A673 (cell line): ENCODE data around the gene CHRM5. TPM values are rescaled to one million over a fixed set of nuclear protein-coding genes. Genes with fewer than 3 reads are reported as not detected.

Experiments
- BruUV-seq: library from RNA; stranded (reverse); fragments of 400-500 nt; replicated peaks from 2 replicates; lab custom pipeline; 2021; lab: Mats Ljungman, UMichigan
- CTCF ChIA-PET: fragments of 300-600 bp; sonication (Branson Sonifier 250); formaldehyde crosslinking; loops from one replicate; lab custom pipeline; 2022; ENCODE audit warnings: antibody characterized with exemption; lab: Charles Lee
- POLR2A ChIA-PET: fragments of 300-600 bp; sonication (Branson Sonifier 250); formaldehyde crosslinking; loops from one replicate; lab custom pipeline; 2022; ENCODE audit warnings: antibody characterized with exemption; ENCODE audit not compliant: low non-redundant PET; lab: Charles Lee
- DNase-seq: peaks from one replicate; pipeline ENCODE4 v3.0.0-alpha.2; 2015; ENCODE audit warnings: low spot score
- H3K27ac ChIP-seq: fragments of 200-600 bp; sonication (generic); 2 replicates; pipeline ENCODE4 v1.5.1; 2016; ENCODE audit warnings: mixed run types, low read depth, mild to moderate bottlenecking, mixed read lengths, antibody characterized with exemption, low read length; ENCODE audit not compliant: poor library complexity, severe bottlenecking
- H3K27me3 ChIP-seq: fragments of 200-600 bp; sonication (generic); replicated peaks from 2 replicates; pipeline ENCODE4 v1.6.1; 2017; ENCODE audit warnings: mixed run types, low read depth, mild to moderate bottlenecking, mixed read lengths, antibody characterized with exemption, low read length; ENCODE audit not compliant: insufficient read depth, poor library complexity
- H3K36me3 ChIP-seq: fragments of 200-600 bp; sonication (generic); 2 replicates; pipeline ENCODE4 v1.6.1; 2016; ENCODE audit warnings: mixed run types, mild to moderate bottlenecking, mixed read lengths, antibody characterized with exemption, low read length; ENCODE audit not compliant: insufficient read depth, poor library complexity, severe bottlenecking
- H3K4me1 ChIP-seq: fragments of 200-600 bp; sonication (generic); 2 replicates; pipeline ENCODE4 v1.6.1; 2017; ENCODE audit warnings: mixed run types, mild to moderate bottlenecking, mixed read lengths, antibody characterized with exemption, low read length; ENCODE audit not compliant: insufficient read depth, poor library complexity, severe bottlenecking
- H3K4me3 ChIP-seq: fragments of 200-600 bp; sonication (generic); 2 replicates; pipeline ENCODE4 v1.5.1; 2016; ENCODE audit warnings: low read depth, mixed run types, mild to moderate bottlenecking, mixed read lengths, low read length; ENCODE audit not compliant: poor library complexity, severe bottlenecking
- H3K9me3 ChIP-seq: fragments of 200-600 bp; sonication (generic); 2 replicates; pipeline ENCODE4 v1.6.1; 2016; ENCODE audit warnings: mixed run types, low read depth, mild to moderate bottlenecking, mixed read lengths, antibody characterized with exemption, low read length; ENCODE audit not compliant: poor library complexity, severe bottlenecking
- CTCF ChIP-seq: fragments of 300-800, 200-600 bp; sonication (generic); conservative IDR thresholded peaks from 2 replicates; pipeline ENCODE4 v1.5.1; 2017; ENCODE audit warnings: low read depth, mild to moderate bottlenecking, antibody characterized with exemption, low read length, moderate library complexity, mixed read lengths
- EZH2 ChIP-seq: fragments of 200-600 bp; sonication (generic); IDR thresholded peaks from 2 replicates; pipeline ENCODE4 v1.6.1; 2017; ENCODE audit warnings: borderline replicate concordance, low read depth, mild to moderate bottlenecking, mixed read lengths, antibody characterized with exemption, low read length; ENCODE audit not compliant: poor library complexity, severe bottlenecking
- intact Hi-C: fragments of 100-400 bp; cut with micrococcal nuclease; formaldehyde crosslinking; loops from one replicate; pipeline ENCODE4 v1.10.0; 2022; ENCODE audit not compliant: unreplicated experiment
- total RNA-seq: library from RNA; stranded (reverse); gene quantifications from 2 replicates; pipeline ENCODE4 v1.2.3, GENCODE V29; 2021

CHRM5 gene
- total RNA-seq, 1 experiment from 2014 or later = not detected

- Histone ChIP-seq H3K4me3 (no peak overlapping the region), H3K27me3 (no peaks in the 10 kb centered on the region), H3K27ac (no peak overlapping the region), H3K36me3 (no peaks in the 10 kb centered on the region), H3K4me1 (no peaks in the 10 kb centered on the region), H3K9me3 (no peaks in the 10 kb centered on the region)
- DNase-seq = no peak
- TF ChIP-seq EZH2 (no peak), CTCF (no peak)
- BruUV-seq = no TSS peak
- POLR2A ChIA-PET = no interaction called here
- intact Hi-C loops = no loop called here
- CTCF ChIA-PET = no interaction called here
These were observed 51.2 kb downstream of the CHRM5 start for GRCh38 chr15:34019369-34019990.

GRCh38 chr15:34023907-34024306 is 55.6 kb downstream of the CHRM5 start:
- no TSS peak for BruUV-seq
- Histone ChIP-seq H3K9me3 (no peaks in the 10 kb centered on the region), H3K4me1 (no peaks in the 10 kb centered on the region), H3K27ac (no peak overlapping the region), H3K4me3 (no peak overlapping the region), H3K27me3 (no peaks in the 10 kb centered on the region), H3K36me3 (no peaks in the 10 kb centered on the region)
- no peak for DNase-seq
- intact Hi-C loops = no loop called here
- CTCF ChIA-PET = no interaction called here
- no peak for TF ChIP-seq EZH2
- no peak for TF ChIP-seq CTCF
- POLR2A ChIA-PET = no interaction called here

GRCh38 chr15:34025252-34025651 is 57.0 kb downstream of the CHRM5 start:
- Histone ChIP-seq H3K9me3 (no peaks in the 10 kb centered on the region), H3K27ac (no peak overlapping the region), H3K27me3 (no peaks in the 10 kb centered on the region), H3K4me1 (no peaks in the 10 kb centered on the region), H3K36me3 (no peaks in the 10 kb centered on the region), H3K4me3 (no peak overlapping the region)
- no peak for DNase-seq
- TF ChIP-seq EZH2 (no peak), CTCF (no peak)
- ChIA-PET POLR2A (no interaction called here), CTCF (no interaction called here)
- no TSS peak for BruUV-seq
- intact Hi-C loops = no loop called here
